Bronchial epithelial cell (primary cell): ENCODE results near the gene IQCH. TPM values are rescaled to one million over a fixed set of nuclear protein-coding genes. Genes with fewer than 3 reads are reported as not detected.

Experiments used
- DNase-seq: peaks from one replicate; pipeline ENCODE4 v3.0.0-alpha.2; 2010; ENCODE audit warnings: low read depth
- FAIRE-seq: peaks from 2 replicates; lab custom pipeline; 2011; peaks lifted over from hg19 to GRCh38; lab: Jason Lieb, UNC
- H3K27me3 ChIP-seq: 2 replicates; pipeline ENCODE4 v1.5.1; 2011; ENCODE audit warnings: low read length; ENCODE audit not compliant: control insufficient read depth, insufficient read depth
- H3K36me3 ChIP-seq: 2 replicates; pipeline ENCODE4 v1.5.1; 2011; ENCODE audit warnings: low read length; ENCODE audit not compliant: control insufficient read depth, insufficient read depth
- H3K4me3 ChIP-seq: 2 replicates; pipeline ENCODE4 v1.5.1; 2011; ENCODE audit warnings: mild to moderate bottlenecking, low read depth, low read length, control low read depth
- total RNA-seq: library from RNA; depleted of rRNA; stranded (reverse); fragments of >200 nt; gene quantifications from 2 replicates; pipeline ENCODE4 v1.2.1, GENCODE V29; 2014
- TF ChIP-seq, protein P1 (sequence below): IDR thresholded peaks from 2 replicates; pipeline ENCODE4 v1.5.1; 2011; ENCODE audit warnings: mild to moderate bottlenecking, moderate library complexity, low read length, control low read depth, inconsistent platforms; ENCODE audit not compliant: insufficient read depth, severe bottlenecking

Gene IQCH
- total RNA-seq, 1 donor from 2014 or later: 1.1 TPM

DNA sequence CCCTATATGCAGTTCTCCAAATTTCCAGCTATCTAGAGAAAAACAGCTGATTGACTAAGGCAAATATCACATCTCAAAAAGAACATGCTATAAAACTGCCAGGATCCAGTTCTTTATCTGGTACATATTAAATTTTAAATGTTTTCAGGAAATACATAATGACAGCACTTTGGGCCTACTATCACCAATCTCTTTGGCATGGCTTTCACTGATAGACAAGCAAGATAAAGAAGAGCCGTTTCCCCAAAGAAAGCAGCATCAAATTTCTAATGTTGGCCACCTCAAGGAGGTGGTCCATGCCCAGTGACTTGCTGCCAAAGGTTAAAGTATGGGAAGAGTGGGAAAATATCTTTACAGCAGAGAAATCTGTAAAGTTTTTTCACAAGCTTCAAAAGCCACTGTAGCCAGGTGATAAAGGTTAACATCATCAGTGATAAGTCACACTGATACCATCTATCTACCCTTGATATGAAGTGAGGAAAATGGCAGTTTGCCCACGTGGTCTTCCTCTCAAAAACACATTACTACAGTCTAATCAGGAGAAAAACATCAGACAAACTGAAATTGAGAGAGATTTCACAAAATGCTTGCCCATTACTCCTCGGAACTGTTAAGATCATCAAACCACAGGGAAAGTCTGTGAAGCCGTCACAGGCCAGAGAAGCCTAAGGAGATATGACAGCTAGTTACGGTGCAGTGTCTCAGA is 220.0 kb downstream of the IQCH start:
- H3K27me3 ChIP-seq: no peaks in the 10 kb centered on the region
- TF ChIP-seq, protein P1, sequence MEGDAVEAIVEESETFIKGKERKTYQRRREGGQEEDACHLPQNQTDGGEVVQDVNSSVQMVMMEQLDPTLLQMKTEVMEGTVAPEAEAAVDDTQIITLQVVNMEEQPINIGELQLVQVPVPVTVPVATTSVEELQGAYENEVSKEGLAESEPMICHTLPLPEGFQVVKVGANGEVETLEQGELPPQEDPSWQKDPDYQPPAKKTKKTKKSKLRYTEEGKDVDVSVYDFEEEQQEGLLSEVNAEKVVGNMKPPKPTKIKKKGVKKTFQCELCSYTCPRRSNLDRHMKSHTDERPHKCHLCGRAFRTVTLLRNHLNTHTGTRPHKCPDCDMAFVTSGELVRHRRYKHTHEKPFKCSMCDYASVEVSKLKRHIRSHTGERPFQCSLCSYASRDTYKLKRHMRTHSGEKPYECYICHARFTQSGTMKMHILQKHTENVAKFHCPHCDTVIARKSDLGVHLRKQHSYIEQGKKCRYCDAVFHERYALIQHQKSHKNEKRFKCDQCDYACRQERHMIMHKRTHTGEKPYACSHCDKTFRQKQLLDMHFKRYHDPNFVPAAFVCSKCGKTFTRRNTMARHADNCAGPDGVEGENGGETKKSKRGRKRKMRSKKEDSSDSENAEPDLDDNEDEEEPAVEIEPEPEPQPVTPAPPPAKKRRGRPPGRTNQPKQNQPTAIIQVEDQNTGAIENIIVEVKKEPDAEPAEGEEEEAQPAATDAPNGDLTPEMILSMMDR: no peak
- DNase-seq (no peak), FAIRE-seq (no peak)
- no peaks in the 10 kb centered on the region for H3K36me3 ChIP-seq
- H3K4me3 ChIP-seq: no peak overlapping the region

DNA sequence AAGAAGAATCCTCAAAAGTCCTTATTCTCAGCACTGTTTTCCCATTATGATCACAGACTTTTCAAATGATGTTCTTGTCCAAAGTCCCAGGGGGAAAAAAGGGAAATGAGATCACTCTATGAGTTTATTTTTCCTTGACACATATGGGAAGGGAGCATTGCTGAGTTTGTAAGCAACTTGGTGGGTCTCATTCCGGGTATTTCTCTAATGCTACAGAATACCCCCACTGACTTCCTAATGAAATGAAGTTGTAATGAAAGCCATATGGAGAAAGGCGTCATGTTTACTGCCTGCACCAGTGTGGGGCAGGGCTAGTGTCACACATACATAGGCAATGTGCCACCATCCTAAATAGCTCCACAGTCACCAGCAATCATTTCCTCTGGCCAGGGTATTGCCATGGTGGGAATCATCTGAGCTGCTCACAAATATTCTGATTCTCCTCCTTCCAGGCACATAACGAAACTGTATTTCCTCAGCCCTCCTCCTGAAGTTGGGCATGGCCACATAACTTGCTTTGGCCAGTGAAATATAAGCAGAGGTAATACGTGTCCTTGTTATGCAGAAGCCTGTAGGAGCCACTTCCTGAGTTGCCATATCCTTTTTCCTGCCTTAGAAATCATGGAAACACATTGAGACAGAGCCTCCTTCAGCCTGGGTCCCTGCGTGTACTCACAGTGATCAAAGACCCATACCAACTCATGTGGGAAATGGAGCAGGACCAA is 225.4 kb downstream of the IQCH start:
- H3K36me3 ChIP-seq: no peaks in the 10 kb centered on the region
- no peaks in the 10 kb centered on the region for H3K27me3 ChIP-seq
- TF ChIP-seq, protein P1: no peak
- no peak overlapping the region for H3K4me3 ChIP-seq
- peak; percentile 43 for FAIRE-seq
- no peak for DNase-seq

DNA sequence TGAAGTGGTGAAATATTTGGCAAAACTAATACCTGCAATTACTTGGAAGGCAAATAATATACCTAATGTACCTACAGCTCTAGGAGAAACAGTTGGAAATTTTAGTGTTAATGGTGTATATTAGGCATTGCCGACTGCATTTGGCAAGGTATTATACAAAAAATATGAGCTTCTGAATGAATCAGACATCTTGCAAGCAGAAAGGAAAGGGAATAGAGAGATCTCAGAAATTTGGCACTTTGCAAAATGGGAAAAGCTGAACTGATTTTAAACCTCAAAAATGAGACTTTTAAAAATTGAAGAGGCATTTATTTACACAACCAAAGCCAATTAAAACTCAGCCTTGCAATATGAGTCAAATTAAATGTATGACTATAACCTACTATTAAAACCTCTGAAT is 226.2 kb downstream of the IQCH start:
- FAIRE-seq: no peak
- TF ChIP-seq, protein P1: no peak
- no peak overlapping the region for H3K4me3 ChIP-seq
- no peaks in the 10 kb centered on the region for H3K27me3 ChIP-seq
- DNase-seq: peak; percentile 18
- no peaks in the 10 kb centered on the region for H3K36me3 ChIP-seq

DNA sequence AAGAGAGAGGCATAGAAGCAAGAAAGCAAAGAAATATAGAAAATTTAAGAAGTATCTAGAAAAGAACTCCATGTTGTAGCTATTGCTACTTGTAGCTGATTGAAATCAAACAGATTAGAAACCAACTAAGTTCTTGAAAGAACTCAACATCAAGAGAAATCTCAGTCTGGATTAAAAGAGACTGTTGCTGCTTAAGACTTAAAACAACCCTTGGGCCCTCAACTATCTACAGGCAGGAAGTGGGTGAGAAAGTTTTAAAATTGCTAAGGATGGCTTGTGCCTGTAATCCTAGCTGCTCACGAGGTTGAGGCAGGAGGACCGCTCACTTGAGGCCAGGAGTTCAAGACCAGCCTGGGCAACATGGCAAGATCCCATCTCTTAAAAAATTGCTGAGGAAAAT is 227.1 kb downstream of the IQCH start:
- TF ChIP-seq, protein P1: no peak
- DNase-seq (no peak), FAIRE-seq (no peak)
- H3K27me3 ChIP-seq: no peaks in the 10 kb centered on the region
- no peak overlapping the region for H3K4me3 ChIP-seq
- no peaks in the 10 kb centered on the region for H3K36me3 ChIP-seq

DNA sequence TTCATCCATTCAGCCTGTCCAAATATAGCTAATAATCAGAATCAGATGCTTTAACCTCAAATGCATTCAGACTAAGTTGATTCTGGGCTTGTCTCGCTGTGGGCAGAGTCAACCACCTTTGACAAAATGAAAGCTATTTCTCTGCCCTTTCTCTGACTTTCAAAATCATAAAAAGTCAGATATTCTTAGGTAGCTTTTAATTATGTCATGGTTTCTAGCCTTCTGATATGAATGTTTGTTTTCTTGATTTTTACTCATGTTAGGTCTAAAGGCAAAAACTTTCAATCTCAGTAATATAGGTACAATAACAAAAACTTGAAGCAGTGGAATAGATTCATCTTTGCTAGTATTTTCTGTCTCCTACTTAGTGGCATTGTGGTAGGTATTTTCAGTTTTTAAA is 241.0 kb downstream of the IQCH start:
- DNase-seq: no peak
- Histone ChIP-seq H3K4me3 (no peak overlapping the region), H3K27me3 (no peaks in the 10 kb centered on the region), H3K36me3 (no peaks in the 10 kb centered on the region)
- TF ChIP-seq, protein P1: no peak
- no peak for FAIRE-seq
